HK-2 (cell line): ENCODE data around the gene RNU6-1.
A peak's percentile ranks its signal among the peaks of the same experiment; 100 is the strongest.

Source experiments
- DNase-seq: peaks from one replicate; pipeline ENCODE4 v3.0.0-alpha.2; 2018; ENCODE audit not compliant: unreplicated experiment

The RNU6-1 gene

GRCh38 chr15:67839929-67840748, at the start of gene RNU6-1:
RNU6-1 (minus strand) TSS chr15:67840045.
- DNase-seq = peak; percentile 82

- DNase-seq = no peak
These were observed 47.9 kb upstream of the RNU6-1 start for GRCh38 chr15:67887776-67888175.

- no peak for DNase-seq
These were observed 46.0 kb upstream of the RNU6-1 start for GRCh38 chr15:67885861-67886260.

- DNase-seq = no peak
These were observed 45.3 kb upstream of the RNU6-1 start for GRCh38 chr15:67885175-67885523.

- DNase-seq = peak; percentile 34
These were observed 44.8 kb upstream of the RNU6-1 start for GRCh38 chr15:67884514-67885174.

- DNase-seq = no peak
These were observed 44.2 kb upstream of the RNU6-1 start for GRCh38 chr15:67884009-67884408.

GRCh38 chr15:67883234-67883773, 43.5 kb upstream of the RNU6-1 start:
- DNase-seq = no peak

GRCh38 chr15:67882487-67883233, 42.8 kb upstream of the RNU6-1 start:
- DNase-seq = no peak

GRCh38 chr15:67880651-67881182, 40.9 kb upstream of the RNU6-1 start:
- no peak for DNase-seq

- DNase-seq = no peak
These were observed 39.7 kb upstream of the RNU6-1 start for GRCh38 chr15:67879440-67880129.

GRCh38 chr15:67878712-67879206, 38.9 kb upstream of the RNU6-1 start:
- no peak for DNase-seq

GRCh38 chr15:67873777-67874176, 33.9 kb upstream of the RNU6-1 start:
- no peak for DNase-seq

- DNase-seq = no peak
These were observed 31.1 kb upstream of the RNU6-1 start for GRCh38 chr15:67870868-67871408.

GRCh38 chr15:67869701-67870100, 29.9 kb upstream of the RNU6-1 start:
- no peak for DNase-seq

GRCh38 chr15:67865766-67866165, 25.9 kb upstream of the RNU6-1 start:
- DNase-seq = no peak

- DNase-seq = no peak
These were observed 25.5 kb upstream of the RNU6-1 start for GRCh38 chr15:67865331-67865730.

GRCh38 chr15:67863442-67863987, 23.7 kb upstream of the RNU6-1 start:
- peak; percentile 49 for DNase-seq

GRCh38 chr15:67862750-67863441, 23.1 kb upstream of the RNU6-1 start:
- no peak for DNase-seq

GRCh38 chr15:67861983-67862382, 22.1 kb upstream of the RNU6-1 start:
- no peak for DNase-seq

GRCh38 chr15:67859331-67859946, 19.6 kb upstream of the RNU6-1 start:
- DNase-seq = no peak
